ENCODE measurements around the gene CCDC167.

Gene CCDC167

DNA sequence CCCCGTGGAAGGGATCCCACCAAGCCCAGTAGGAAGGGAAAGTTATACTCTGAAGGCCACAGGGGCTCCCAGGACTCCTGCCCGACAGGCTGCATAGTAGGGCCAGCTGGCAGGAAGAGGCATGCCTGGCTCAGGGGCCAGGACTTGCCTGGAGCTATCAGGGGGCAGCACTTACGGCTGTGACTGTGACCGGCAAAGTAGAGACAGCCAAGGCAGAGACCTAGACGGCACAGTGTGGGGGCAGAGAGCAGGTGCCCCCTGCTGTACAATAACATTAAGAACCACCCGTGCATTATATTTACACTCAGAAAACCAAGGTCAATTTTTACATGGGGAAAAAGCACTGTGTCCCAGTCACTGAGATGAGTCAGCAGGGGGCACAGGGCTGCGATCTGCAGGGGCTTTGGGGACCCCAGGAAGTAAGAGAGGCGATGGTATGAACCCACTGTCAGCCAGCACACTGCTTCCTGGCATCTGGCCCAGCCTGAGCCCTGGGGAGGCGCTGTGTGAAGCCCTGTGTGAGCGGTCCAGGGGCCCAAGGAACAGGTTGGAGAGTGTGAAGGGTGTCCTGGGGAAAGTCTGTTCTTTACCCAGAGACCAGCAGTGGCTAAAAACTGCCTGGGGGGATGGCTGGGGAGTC, 9.9 kb downstream of the CCDC167 start:
- no peak for DNase-seq (ENCODE audit: low spot score)

DNA sequence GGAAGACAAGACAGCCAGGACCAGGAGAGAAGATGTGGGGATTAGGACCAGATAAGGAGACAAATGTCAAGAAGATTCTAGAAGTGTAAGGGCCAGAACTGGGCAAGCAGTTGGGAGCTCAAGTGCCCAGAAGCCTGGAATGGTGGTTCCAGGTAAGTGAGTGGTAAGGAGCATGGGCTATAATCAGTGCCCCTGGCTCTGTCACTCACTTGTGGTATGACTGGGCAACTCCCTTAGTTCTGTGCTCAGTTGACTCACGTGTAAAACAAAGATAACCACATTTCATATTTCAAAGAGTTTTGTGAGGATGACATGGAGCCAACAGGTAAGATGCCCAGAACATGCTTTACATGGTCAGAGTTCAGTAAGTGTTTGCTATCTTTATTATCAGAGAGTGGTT, 11.2 kb downstream of the CCDC167 start:
- no peak for DNase-seq (ENCODE audit: low spot score)

DNA sequence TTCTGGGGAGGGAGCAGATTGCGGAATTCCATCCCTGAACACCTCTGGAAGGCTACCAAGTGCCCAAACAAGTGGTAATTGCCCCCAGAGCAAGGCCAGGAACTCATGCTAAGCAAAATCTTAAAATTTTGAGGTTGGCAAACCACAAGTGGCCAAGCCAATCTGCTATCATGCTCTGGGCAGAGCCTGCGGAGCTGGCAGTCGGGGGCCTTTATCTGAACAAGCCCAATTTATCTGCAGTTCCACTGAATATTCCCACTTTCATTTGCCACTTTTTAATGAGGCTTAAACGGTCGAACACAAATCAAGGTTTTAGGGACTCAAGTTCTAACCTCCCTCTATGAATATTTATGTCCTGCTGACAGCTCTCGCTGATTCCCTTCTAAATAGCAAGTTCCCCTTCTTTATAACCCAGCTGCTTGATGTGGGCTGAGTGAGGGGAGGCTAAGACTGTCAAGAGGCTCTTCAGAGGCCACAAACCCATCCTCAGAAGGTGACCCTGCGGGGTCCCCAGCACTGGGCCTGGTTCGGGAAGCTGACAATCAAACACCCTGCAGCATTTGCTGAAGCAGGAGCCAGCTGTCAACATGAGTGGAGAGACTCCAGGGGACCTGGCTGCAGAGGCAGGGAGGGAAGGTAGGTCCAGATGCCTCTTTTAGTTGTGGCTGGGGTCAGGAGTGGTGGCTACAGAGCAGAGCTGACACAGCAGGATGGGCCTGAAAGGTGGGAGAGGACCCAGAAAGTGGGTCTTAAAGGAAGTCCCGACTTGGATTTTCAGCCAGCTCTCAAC, 11.9 kb downstream of the CCDC167 start:
- no peak for DNase-seq (ENCODE audit: low spot score)

DNA sequence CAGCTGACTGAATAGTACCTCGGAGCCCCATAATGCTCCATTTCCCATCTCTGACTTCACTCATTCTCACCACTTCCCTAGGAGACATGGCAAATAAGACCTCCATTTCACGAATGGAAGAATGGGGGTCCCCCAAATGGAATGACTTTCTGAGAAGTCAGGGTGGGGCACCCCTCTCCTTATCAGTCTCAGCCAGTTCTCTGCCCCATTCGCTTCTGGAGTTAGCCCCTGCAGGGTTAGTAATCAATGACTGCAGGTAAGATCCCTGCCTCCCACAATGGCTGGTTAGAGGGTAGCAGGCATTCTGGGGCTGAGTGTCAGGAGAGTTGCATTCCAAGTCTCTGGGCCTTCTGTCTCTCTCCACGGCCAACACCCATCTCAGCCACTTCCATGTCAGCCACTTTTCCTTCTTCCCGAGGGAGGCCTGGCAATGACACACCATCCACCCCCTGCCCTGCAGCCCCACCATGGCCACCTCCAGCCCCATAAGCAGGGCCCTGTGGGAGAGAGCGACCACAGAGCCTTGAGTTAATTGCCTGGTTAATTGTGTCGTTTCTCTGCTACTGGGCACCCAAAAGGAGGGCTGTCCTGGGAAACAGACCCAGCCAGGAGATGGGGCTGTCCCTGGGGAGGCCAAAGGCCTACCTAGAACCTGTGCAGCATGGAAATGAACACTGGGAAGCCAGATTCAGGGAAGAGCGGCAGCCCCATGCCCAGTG, 13.4 kb downstream of the CCDC167 start:
- DNase-seq (ENCODE audit: low spot score), result no peak

DNA sequence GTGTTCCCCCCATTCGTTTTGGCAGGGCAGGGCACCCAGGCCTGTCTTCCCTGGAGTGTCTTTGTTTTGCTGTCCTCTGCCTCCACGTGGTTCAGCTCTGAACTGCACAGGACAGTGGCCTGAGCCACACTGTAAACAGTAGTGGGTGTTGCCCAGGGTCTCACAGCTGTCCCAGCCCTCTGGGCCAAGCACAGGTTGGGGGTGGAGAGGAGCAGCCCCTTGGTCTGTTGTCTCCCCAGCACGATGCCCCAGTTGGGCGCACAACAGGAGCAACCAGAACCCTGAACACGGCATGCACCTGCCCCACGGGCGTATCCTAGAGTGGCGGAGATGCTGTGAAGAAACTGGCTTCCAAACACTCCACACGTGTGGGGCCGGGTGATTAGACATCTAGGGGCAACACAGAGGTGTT, 14.4 kb downstream of the CCDC167 start:
- DNase-seq (ENCODE audit: low spot score), result no peak

DNA sequence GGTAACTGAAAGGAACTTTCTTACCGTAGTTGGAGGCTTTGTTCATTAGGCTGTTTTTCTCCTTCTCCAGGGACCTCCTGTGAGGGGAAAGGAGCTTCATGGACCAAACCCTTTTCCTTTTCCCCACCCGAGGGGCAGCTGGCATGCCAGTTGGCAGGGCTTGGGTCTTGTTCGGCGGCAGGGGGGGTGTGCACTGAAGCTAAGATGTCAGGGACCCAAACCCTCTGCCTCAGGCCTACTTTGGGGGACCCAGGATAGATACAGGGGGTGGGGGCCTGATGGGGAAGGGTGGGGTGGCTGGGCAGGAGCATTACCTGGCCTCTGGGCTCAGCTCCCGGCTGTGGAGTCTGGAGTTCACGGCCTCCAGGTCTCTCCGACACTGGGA, 14.9 kb downstream of the CCDC167 start:
- DNase-seq (ENCODE audit: low spot score), result no peak

DNA sequence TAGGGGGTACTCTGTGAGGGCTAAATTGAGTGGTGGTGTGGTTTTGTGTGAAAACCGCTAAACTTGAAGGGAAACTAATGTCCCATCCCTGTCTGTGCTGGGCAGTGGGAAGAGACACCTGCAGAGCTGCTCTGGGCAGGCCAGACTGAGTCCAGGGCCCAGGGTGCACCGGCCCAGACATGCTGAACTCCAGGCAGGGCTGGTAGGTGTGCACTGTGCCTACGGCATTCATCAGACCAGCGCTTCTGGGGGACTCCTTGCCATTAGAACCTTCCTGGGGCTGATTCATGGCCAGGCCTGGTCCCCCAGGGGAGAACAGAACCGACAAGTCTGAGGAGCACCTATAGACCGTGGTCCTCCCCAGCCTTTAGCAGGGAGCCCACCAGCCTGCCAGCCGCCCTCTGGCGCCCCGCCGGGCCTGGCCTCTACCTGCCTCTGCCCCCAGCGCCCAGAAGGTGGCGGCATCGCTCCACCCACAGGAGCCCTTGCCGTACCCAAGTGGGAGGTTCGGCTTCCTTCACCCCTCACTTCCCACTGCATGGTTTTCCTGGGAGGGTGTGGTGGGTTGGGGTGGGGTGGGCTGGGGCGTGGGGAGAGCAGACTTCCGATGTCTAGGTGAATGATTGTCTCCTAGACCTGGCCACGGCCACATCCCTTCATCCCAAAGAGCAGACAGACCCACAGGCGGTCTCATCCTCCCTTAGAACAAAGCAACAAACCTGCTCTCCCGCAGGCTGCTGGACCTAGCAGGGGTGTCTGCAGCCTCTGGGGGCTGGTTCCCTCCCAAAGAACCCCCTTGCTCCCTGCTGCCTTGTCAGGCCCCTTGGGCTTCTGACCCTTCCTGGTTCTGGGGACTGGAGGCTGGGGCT, 15.5 kb downstream of the CCDC167 start:
- peak; percentile 29 for DNase-seq (ENCODE audit: low spot score)

DNA sequence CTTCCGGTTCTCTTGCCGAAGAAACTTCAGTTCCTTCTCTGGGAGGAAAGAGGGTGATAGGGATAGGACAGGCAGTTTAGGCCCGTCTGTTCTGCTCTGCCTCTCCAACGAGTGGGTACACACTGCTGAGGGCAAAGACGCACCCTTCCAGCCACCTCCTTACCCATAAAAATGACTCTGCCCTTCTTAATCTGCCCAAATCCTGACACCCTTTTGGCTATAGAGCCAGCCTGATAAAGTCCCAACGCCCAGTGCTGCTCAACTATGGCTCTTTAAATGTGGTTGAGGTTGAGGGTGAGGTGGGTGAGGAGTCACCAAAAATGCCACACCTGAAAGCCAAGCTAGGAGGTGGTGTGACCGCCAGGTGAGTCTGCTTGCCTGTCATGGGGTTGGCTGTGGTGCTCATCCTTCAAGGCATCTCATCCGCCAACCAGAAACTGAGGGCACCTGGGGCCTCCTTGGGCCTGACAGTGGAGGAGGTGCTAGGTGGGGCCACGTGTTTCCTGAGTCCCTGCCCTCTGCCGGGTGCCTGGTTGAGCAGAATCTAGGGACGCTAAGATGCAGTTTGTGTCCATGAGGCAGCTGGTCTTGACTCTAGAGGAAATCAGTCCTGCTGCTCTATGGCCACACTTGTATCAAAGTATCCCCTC, 16.3 kb downstream of the CCDC167 start:
- no peak for DNase-seq (ENCODE audit: low spot score)

DNA sequence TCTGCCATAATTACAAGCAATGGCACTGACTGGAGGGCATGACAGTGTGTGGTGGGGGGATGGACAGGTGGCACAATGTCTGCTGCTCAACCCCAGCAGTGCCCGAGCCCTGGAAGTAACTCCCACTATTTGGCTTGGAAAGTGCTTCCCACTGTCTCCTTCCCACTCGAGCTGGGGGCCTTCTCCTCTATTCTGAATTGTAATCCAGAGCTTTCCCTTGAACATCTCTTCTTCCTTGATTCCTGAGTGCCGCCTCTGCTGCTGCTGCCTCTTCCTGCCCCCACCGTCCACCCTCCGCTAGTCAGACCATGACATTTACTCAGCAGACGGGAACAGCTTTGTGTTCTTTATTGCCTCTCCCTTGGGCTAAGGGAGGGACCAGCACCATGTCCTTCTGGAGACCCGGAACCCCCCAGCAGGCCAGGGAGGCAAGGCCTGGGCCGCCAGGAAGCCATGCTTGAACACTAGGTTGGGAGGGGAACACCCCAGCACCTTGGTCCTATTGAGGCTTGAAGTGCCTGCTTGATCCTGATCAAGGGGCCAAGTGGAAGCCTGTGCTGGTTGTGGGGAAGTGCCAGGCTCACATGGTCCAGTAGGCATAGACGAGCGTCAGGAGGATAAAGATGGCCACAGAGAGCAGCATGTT, 17.0 kb downstream of the CCDC167 start:
- no peak for DNase-seq (ENCODE audit: low spot score)

DNA sequence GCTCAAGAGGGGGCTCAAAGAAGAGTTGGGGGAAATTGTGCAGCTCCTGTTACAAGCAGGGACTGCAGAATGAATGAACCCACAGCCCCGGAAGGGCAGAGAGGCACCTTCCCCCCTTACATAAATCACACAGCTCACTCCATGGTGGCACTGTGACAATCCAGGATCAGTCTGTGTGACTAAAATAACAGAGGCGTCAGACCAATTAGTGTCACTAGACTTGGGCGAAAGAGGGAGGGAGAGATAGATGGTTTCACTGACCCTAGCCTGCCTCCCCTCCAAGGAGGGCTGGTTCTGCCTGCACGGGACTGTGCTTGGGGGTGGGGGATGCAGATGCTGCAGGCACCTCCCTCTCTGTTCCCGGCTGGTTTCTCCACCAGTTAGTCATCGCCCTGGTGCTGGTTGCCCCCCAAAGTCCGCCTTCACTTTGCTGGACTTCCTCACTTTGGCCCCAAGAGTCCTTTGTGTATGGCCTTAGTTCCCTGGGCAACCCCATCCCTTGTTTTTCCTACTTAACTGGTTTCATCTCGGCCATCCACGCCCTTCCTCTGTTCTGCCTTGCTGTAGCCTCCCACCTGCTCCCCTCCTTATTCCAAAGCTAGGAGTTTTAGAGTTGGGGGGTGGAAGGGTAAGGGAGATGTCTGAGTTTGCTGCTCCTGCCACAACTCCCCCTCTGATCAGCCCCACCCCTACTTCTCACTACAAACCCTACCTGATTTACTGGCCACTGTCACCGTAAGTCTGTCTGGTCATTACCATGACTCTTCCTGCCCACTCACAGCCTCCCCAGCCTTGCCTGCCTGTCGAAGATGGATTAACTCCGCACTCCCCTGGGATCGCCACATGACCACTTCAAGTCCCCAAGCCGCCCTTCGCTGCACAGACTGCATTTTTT, 17.7 kb downstream of the CCDC167 start:
- no peak for DNase-seq (ENCODE audit: low spot score)

DNA sequence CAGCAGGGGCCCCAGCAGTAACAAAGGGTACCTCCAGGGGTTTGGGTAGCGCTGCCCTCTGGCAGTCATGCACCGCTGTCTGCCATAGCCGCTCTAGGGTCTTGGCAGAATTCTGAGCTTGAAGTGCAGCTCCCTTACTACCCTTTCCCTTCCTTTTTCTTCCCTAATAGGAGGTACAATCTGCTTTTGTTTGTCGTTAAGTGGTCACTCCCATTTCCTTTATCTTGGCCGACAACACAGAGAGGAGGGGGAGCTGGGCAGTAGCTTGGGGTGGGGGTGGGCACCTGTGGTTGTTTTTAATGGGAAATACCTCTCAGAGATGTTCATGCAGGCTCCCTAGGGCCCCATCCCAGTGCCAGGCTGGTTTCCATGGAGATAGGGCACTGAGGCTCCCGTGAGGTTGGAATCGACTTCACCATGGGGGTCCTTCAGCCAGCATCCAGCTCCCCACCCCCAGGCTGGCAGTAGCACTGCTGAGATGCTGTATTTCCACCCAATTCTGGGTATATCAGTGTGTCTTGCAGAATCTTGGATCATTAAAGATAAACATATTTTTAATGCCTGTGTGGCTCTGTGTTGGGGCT, 18.6 kb downstream of the CCDC167 start:
- DNase-seq (ENCODE audit: low spot score), result no peak

DNA sequence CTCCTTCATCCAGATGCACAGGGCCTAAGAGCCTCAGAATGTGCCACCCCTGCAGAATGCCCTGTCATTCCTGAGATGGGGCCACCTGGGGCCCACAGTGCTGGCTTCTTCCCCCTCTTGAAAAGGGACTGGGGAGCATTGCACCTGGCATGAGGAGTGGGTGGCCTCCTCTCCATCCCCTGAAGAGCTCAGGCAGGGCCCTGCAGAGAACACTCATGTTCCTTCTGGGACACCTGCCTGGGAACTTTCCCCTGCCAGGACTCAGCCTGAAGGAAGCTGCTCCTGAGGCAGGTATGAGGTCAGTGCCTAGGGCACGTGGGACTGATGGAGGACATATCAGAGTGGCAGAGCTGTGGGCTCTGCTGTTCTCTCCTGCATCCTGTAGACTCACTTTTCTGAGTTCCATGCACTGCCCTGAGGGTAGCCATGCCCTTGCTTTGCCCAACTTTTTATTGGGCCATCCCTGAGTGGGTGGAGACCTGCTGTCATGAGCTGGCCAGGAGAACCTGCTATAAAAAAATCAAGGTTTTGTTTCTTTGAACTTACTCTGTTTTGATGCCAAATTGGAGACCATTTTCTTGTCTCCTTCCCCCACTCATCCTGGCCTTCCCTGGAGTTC, 19.5 kb downstream of the CCDC167 start:
- DNase-seq (ENCODE audit: low spot score), result no peak

DNA sequence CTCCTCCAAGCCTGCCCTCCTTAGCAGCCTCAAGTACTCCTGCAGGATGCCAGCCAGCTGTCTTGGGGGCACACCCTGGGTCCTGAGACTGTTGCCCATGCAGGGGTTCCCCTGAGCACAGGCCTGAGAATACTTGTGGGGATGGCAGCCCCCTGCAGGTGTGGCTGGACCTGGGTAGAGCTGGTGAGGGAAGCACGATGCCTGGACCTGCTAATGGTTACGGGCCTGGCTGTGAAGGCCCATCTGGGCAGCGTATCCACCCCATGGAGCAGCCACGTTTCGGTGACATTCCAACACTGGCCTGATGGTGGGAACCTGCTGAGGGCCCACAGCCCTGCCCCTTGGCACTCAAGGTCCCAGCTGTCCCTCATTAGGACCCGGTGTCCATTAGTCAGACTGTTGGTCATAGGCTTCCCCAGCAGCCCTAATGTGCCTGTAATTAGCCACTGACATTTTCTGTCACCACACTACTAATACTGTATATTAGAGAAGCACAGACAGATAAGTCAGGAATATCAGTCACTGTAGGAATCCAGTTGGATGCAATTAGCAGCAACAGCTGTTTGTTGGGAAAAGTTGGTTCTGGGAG, 20.3 kb downstream of the CCDC167 start:
- DNase-seq (ENCODE audit: low spot score), result no peak

DNA sequence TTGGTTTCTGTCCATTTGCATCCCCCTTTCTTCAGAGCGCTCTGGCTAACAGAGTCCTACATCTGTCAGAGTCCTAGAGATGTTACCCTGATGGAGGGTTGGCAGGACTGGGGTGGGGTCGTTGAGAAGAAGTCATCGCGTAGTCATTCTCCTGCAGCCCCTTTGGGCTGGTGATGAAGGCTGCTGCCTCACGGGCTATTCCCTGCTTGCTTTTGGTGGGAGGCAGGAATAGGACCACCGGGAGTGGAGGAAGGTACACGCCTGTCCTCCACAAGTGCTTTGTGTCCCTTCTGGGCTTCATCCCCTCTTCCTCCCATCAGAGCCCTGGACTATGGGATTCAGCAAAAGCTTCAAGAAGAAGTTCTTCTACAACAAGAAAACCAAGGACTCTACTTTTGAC, 20.9 kb downstream of the CCDC167 start:
- DNase-seq (ENCODE audit: low spot score), result no peak

DNA sequence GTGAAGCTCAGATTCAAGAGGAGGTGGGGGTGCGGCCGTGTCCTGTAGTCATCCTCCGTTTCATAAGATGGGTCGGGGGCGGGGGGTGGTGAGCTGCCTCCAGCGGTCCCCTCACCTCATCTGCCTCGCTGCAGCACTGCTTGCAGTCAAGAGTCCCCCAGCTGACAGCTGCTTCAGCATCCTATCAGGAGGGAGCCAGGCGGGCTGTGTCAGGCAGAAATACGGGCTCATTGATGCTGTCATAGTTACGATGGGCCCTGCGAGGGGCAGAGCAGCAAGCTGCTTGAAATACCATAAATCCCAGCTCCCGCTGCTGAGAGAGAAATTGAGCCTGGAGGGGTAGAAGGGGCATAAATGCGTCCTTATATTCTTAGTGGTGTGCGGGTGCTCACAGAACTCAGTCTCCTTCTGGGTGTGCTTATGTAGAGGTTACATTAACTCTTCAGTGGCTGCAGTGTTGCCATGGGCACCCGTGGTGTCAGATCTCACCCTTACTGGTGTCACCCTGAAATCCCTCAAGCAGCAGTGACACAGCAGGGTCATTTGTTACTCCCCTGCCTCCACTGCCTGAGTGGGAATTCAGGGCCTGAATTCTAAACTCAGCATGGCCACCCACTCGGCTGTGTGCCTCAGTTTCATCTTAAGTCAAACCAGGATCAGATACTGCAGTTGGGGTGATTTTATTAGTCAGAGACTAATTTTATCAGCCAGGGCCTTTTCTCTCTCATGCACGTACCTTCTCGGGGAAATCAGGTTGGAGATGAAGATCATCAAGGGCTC, 21.8 kb downstream of the CCDC167 start:
- no peak for DNase-seq (ENCODE audit: low spot score)

DNA sequence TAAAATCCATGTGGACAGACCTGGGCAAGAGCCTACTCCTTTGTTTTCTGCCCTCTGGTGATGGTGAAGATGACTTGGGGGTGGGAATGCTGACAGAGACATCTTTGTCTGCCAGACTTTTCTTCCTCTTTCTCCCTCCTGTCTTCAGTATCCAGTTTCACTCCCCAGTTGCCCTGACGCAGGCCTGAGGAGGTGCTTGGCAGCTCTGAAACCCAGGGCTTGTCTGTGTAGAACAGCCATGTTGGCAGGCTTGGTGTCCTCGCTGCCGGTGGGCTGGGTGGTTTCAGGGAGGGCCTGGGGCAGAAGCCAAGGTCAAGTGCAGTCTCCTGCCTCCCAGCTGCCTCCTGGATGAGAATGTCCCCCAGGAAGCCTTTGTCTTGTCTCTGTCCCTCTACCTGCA, 22.5 kb downstream of the CCDC167 start:
- DNase-seq (ENCODE audit: low spot score), result no peak

DNA sequence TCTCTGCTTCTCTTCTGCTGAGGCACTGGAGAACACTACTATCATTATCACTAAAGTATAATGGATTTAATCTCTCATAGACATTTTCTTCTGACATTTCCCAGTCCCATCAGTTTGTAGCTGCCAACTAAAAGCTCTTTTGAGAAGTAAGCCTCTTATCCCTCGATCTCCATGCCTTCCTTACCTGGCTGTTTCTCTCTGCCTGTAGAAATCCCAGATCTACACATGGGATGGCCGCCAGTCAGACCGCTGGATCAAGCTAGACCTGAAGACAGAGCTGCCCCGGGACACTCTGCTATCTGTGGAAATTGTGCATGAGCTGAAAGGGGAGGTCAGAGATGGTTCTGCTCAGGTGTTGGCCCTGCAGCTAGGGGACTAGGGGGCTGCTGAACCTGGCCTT, 25.4 kb downstream of the CCDC167 start:
- no peak for DNase-seq (ENCODE audit: low spot score)
